ENCODE results near the gene IFNGR1. TPM values are rescaled to one million over a fixed set of nuclear protein-coding genes. Genes with fewer than 3 reads are reported as not detected.
A peak's percentile ranks its signal among the peaks of the same experiment; 100 is the strongest.

The IFNGR1 gene
- total RNA-seq, result 100 to 1,000 TPM; 131 to 171 TPM
- polyA plus RNA-seq (ENCODE audit: insufficient read length in 6 of 6), result 10 to 100 TPM; 70.9 to 78.6 (median 74.2) TPM
- long read RNA-seq, donor 1, transcript IFNGR1-201 (7 exons, 2,139 nt), result major isoform, 39 of 54 reads
- long read RNA-seq, donor 1, partial matches to known transcripts, result 12 of 54 reads
- long read RNA-seq, donor 1, other reads (novel, unspliced or antisense), result 0 of 54 reads
- long read RNA-seq, donor 2, transcript IFNGR1-201 (7 exons, 2,139 nt), result major isoform, 18 of 18 reads
- long read RNA-seq, donor 2, partial matches to known transcripts, result 0 of 18 reads
- long read RNA-seq, donor 2, other reads (novel, unspliced or antisense), result 0 of 18 reads
- long read RNA-seq, donor 3, transcript IFNGR1-201 (7 exons, 2,139 nt), result major isoform, 35 of 40 reads
- long read RNA-seq, donor 3, partial matches to known transcripts, result 5 of 40 reads
- long read RNA-seq, donor 3, other reads (novel, unspliced or antisense), result 0 of 40 reads
- long read RNA-seq, donor 4, transcript IFNGR1-201 (7 exons, 2,139 nt), result major isoform, 47 of 65 reads
- long read RNA-seq, donor 4, partial matches to known transcripts, result 12 of 65 reads
- long read RNA-seq, donor 4, other reads (novel, unspliced or antisense), result 5 of 65 reads
- long read RNA-seq, donor 5, transcript IFNGR1-201 (7 exons, 2,139 nt), result major isoform, 21 of 29 reads
- long read RNA-seq, donor 5, partial matches to known transcripts, result 5 of 29 reads
- long read RNA-seq, donor 5, other reads (novel, unspliced or antisense), result 0 of 29 reads
- long read RNA-seq, donor 6, transcript IFNGR1-201 (7 exons, 2,139 nt), result major isoform, 42 of 42 reads
- long read RNA-seq, donor 6, partial matches to known transcripts, result 0 of 42 reads
- long read RNA-seq, donor 6, other reads (novel, unspliced or antisense), result 0 of 42 reads
- long read RNA-seq, donor 7, transcript IFNGR1-201 (7 exons, 2,139 nt), result major isoform, 11 of 22 reads
- long read RNA-seq, donor 7, partial matches to known transcripts, result 7 of 22 reads
- long read RNA-seq, donor 7, other reads (novel, unspliced or antisense), result 0 of 22 reads
- long read RNA-seq, donor 8, transcript IFNGR1-201 (7 exons, 2,139 nt), result major isoform, 22 of 27 reads
- long read RNA-seq, donor 8, partial matches to known transcripts, result 5 of 27 reads
- long read RNA-seq, donor 8, other reads (novel, unspliced or antisense), result 0 of 27 reads
- long read RNA-seq, donor 9, result 0 reads
- long read RNA-seq, donor 10, transcript IFNGR1-201 (7 exons, 2,139 nt), result major isoform, 13 of 16 reads
- long read RNA-seq, donor 10, partial matches to known transcripts, result 2 of 16 reads
- long read RNA-seq, donor 10, other reads (novel, unspliced or antisense), result 1 of 16 reads
- long read RNA-seq, donor 11, transcript IFNGR1-201 (7 exons, 2,139 nt), result major isoform, 25 of 127 reads
- long read RNA-seq, donor 11, partial matches to known transcripts, result 102 of 127 reads
- long read RNA-seq, donor 11, other reads (novel, unspliced or antisense), result 0 of 127 reads
- long read RNA-seq, donor 12, transcript IFNGR1-201 (7 exons, 2,139 nt), result major isoform, 19 of 20 reads
- long read RNA-seq, donor 12, partial matches to known transcripts, result 0 of 20 reads
- long read RNA-seq, donor 12, other reads (novel, unspliced or antisense), result 0 of 20 reads

DNA sequence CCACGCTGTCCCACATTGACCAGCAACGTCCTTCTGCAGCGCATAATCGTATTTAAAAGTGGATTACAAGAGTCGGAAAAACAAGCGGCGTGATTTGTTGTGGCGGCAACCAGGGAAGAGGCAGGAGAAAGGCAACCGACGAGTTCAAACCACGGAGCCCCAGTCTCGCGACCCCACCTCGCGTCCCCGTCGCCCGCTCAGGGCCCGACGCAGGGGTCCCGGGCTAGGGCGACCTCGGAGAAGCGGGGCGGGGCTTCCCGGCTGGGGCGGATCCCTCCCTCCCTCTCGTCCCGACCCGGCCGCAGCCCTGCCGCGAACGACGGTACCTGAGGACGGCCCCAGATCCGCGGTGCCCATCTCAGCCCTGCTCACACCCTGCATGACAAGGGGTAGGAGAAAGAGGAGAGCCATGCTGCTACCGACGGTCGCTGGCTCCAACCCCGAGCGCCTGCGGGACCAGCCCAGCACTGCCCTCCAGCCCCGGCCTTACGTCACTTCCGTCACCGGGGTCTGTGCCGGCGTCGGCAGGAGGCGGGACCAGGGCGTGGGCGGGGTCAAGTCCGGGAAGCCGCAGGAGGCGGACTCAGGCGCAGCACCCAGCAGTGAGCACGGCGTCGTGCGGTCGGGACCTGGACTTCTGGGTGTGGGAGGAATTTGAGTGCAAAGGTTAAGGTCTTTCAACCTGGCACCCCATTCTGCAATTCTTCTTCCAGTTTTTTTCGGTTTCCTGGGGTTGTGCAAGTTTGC is at the start of gene IFNGR1:
Gene IFNGR1, minus strand, starts transcription at position 469 of the 747 bp plus-strand sequence. Its CDS starts 58 bp downstream, at position 411.
- DNase-seq, result peak; percentile 96 to 100 (median 98)
- no peak for TF ChIP-seq CTCF (IDR thresholded peaks at IDR 0.05)
- no peaks in the 10 kb centered on the region for H3K27me3 ChIP-seq
- peak; percentile 91 for ATAC-seq
- H3K27ac ChIP-seq, result peak within 1 kb of the TSS; percentile 99 to 100
- no peaks in the 10 kb centered on the region for H3K9me3 ChIP-seq
- intact Hi-C loops (cut with DNase I), result no loop called here
- H3K4me1 ChIP-seq, result peaks cover 52 to 83% of the 10 kb centered on the region in 2 donors
- H3K4me3 ChIP-seq, result peak within 1 kb of the TSS; percentile 66 to 79
- H3K36me3 ChIP-seq, result no peaks in the 10 kb centered on the region

DNA sequence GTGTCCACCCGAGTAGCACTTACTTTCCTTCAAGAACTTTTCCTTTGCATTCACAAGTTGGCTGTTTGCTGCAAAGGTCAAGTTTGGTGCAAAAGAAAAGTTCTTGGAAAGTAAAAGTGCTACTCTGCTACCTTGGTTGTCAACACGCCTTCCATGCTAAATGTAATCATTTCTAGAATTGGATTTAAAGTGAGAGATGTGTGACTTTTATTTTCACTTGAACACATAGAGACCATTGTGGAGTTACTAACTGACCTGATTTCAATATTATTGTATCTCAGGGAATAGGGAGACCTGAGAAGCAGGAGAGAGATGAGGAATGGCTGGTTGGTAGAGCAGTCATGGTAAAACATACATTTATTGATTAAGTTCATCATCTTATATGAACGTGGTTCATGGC is 49.7 kb upstream of the IFNGR1 start:
- intact Hi-C loops (cut with DNase I), result no loop called here
- Histone ChIP-seq H3K27ac (no peak overlapping the region), H3K4me1 (peaks cover 3 to 34% of the 10 kb centered on the region in 2 donors), H3K4me3 (no peak overlapping the region), H3K9me3 (no peaks in the 10 kb centered on the region), H3K36me3 (no peaks in the 10 kb centered on the region), H3K27me3 (no peaks in the 10 kb centered on the region)
- TF ChIP-seq CTCF (IDR thresholded peaks at IDR 0.05), result no peak
- ATAC-seq (no peak), DNase-seq (no peak)

DNA sequence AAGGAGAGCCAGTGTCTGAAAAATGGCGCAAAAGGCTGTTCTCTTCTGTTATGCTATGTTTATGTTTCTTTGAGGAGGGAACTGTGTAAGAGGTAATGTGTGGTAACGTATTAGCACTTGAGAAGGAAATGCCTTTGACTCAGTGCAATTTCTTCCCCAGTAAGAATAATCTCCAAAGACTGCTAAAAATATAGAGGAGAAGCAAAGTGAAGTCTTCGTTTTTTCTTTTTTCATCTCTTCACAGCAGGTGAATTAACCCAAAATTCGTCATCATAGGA is 47.1 kb upstream of the IFNGR1 start:
- ATAC-seq (no peak), DNase-seq (no peak)
- no peak for TF ChIP-seq CTCF (IDR thresholded peaks at IDR 0.05)
- Histone ChIP-seq H3K4me1 (peaks cover under 1 to 37% of the 10 kb centered on the region in 2 donors), H3K36me3 (no peaks in the 10 kb centered on the region), H3K27ac (no peak overlapping the region), H3K4me3 (no peak overlapping the region), H3K27me3 (no peaks in the 10 kb centered on the region), H3K9me3 (no peaks in the 10 kb centered on the region)
- intact Hi-C loops (cut with DNase I), result no loop called here

GRCh38 chr6:137265561-137266308 is 46.5 kb upstream of the IFNGR1 start:
- Histone ChIP-seq H3K9me3 (no peaks in the 10 kb centered on the region), H3K27ac (no peak overlapping the region), H3K27me3 (no peaks in the 10 kb centered on the region), H3K4me3 (no peak overlapping the region), H3K4me1 (peaks cover 0 to 37% of the 10 kb centered on the region in 2 donors), H3K36me3 (no peaks in the 10 kb centered on the region)
- ATAC-seq (no peak), DNase-seq (no peak)
- no peak for TF ChIP-seq CTCF (IDR thresholded peaks at IDR 0.05)
- intact Hi-C loops (cut with DNase I), result no loop called here

Measured in left lung (tissue), 14 donors.